Stimulated activated CD4-positive, alpha-beta T cell treated with anti-CD3 and anti-CD28 coated beads, TNF-alpha, amount 100 ng/mL, for 1 hour (primary cell): ENCODE data around the gene MT3.

Source experiments
- DNase-seq, 3 donors: peaks; one replicate each; pipeline ENCODE4 v3.0.0-alpha.2; 2020; ENCODE audit warnings: low read depth in 3 of 3, low spot score in 1 of 3

MT3 gene

GRCh38 chr16:56628486-56629350 lies 39.4 kb downstream of the MT3 start:
- no peak for DNase-seq

GRCh38 chr16:56629531-56629930 lies 40.2 kb downstream of the MT3 start:
- no peak for DNase-seq

GRCh38 chr16:56630134-56630533 lies 40.8 kb downstream of the MT3 start:
- no peak for DNase-seq

GRCh38 chr16:56631197-56631596 lies 41.9 kb downstream of the MT3 start:
- no peak for DNase-seq

- no peak for DNase-seq
These were observed 42.5 kb downstream of the MT3 start for GRCh38 chr16:56631832-56632155.

GRCh38 chr16:56632156-56632847 lies 43.0 kb downstream of the MT3 start, which contains the start of gene MT1M:
Gene MT1M (plus strand): TSS chr16:56632659. CDS start chr16:56632732, 73 bp downstream.
- no peak for DNase-seq

- no peak for DNase-seq
These were observed 43.6 kb downstream of the MT3 start for GRCh38 chr16:56632848-56633365.

- no peak for DNase-seq
These were observed 44.2 kb downstream of the MT3 start for GRCh38 chr16:56633535-56633934.

- DNase-seq: no peak
These were observed 45.5 kb downstream of the MT3 start for GRCh38 chr16:56634715-56635440.

- DNase-seq: no peak
These were observed 46.2 kb downstream of the MT3 start for GRCh38 chr16:56635441-56635967.

- DNase-seq: no peak
These were observed 47.5 kb downstream of the MT3 start for GRCh38 chr16:56636616-56637413.

GRCh38 chr16:56637814-56638750 lies 48.8 kb downstream of the MT3 start, which contains the start of gene MT1A:
Gene MT1A (plus strand): TSS chr16:56638666. CDS start chr16:56638739, 73 bp downstream.
- no peak for DNase-seq

- no peak for DNase-seq
These were observed 49.7 kb downstream of the MT3 start for GRCh38 chr16:56639045-56639444.

GRCh38 chr16:56640076-56640475 lies 50.7 kb downstream of the MT3 start:
- DNase-seq: no peak
